GM10266 (cell line): ENCODE measurements around the gene RAET1E.
"Not testable (repeated sequence)": the region's sequence is repeated elsewhere in the genome, so short reads cannot be mapped to it uniquely, and the experiment has no call there.

Experiments
- DNase-seq: peaks from one replicate; pipeline ENCODE4 v3.0.0; 2012; ENCODE audit errors: extremely low spot score
- CTCF ChIP-seq: IDR thresholded peaks from 2 replicates; pipeline ENCODE4 v1.5.1; 2012; ENCODE audit warnings: mild to moderate bottlenecking, low read depth; ENCODE audit not compliant: control insufficient read depth, insufficient read depth; ENCODE audit errors: missing control alignments

The RAET1E gene

DNA sequence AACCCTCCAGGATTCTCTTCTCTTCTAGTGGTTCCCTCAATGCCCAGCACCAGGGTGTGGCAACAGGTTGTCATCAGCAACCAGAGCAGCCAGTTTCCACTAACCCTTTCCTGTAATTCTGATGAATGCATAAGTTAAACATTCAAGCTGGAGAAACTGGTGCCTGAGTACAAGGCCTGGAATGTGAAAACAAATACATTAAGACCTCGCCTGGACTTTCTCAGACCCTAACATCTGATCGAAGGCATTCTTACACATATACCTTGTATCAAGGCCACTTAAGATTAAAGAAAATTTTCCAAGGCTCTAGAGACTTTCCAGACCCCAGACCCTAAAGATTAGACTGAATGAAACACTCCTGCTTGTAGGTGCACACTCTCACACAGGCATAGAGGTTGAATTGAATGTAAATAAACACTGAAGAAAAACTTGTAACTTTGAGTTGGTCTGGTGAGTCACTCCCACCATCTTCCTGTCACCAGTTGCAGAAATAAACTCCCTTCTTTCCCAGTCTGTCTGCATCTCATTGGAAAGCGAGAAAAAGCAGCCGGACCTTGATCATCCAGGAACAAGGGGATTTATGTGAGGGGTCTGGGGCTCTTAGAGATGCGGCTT, 42.8 kb downstream of the RAET1E start:
- no peak for DNase-seq
- TF ChIP-seq CTCF = no peak

- no peak for TF ChIP-seq CTCF
- DNase-seq = no peak
These were observed 43.4 kb downstream of the RAET1E start for GRCh38 chr6:149854532-149854931.

DNA sequence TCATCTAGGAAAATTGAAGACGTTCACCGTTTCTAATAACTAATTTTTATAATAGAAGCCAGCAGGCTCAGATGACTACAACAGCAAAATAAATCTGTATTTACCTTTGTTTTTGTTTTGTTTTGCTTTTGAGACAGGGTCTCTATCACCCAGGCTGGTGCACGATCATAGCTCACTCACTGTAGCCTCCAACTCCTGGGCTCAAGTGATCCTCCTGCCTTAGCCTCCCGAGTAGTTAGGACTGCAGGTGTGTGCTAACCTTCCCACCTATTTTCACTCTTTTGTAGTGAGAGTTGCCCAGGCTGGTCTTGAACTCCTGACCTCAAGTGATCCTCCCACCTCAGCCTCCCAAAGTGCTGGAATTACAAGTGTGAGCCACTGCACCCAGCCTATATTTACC, 43.9 kb downstream of the RAET1E start:
- DNase-seq = not testable (repeated sequence)

- DNase-seq = no peak
- TF ChIP-seq CTCF = no peak
These were observed 45.0 kb downstream of the RAET1E start for GRCh38 chr6:149852881-149853280.

- no peak for DNase-seq
These were observed 45.7 kb downstream of the RAET1E start for GRCh38 chr6:149852180-149852579.

DNA sequence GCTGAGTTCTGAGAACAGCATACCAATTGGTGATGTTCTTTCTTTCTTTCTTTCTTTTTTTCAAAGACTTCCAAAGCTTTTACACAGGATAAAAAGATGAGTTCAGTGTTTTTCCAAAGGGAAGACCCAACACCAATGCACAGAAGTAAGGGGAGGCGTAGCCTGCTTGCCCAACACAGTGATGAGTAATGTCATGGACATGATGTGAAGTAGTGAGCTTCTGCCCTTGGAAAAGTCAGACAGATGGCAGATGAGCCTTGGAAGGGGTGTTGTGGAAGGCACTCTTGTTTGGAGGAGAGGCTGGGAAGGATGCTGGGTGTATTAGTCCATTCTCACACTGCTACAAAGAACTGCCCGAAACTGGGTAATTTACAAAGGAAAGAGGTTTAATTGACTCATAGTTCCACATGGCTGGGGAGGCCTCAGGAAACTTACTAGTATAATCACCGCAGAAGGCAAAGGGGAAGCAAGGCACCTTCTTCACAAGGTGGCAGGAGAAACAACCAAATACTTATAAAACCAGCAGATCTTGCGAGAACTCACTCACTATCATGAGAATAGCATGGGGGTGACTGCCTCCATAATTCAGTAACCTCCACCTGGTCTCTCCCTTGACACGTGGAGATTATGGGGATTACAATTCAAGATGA, 46.3 kb downstream of the RAET1E start:
- no peak for TF ChIP-seq CTCF
- no peak for DNase-seq

More at GRCh38 chr6:149852180-149852579, 45.7 kb downstream of the RAET1E start:
- no peak for TF ChIP-seq CTCF

- DNase-seq = not testable (repeated sequence)
These were observed 49.6 kb downstream of the RAET1E start for GRCh38 chr6:149848343-149848742.
